GM23338 (cell line): ENCODE results near the gene FRAS1.

Experiments used
- CREB1 ChIP-seq: fragments of 250-450 bp; sonication (Bioruptor Pico); IDR thresholded peaks from 2 replicates; pipeline ENCODE4 v1.5.0; 2020; ENCODE audit warnings: low read depth, mild to moderate bottlenecking, moderate library complexity
- CTCF ChIP-seq, 2 experiments: fragments of 200-600 bp in 1 of 2; sonication (generic) in 1 of 2; conservative IDR thresholded peaks; 2 replicates each; pipeline versions ENCODE4 v1.5.1 to v1.6.1; 2016 to 2017; ENCODE audit warnings: antibody characterized with exemption in 2 of 2, low read depth in 2 of 2, mild to moderate bottlenecking in 2 of 2, moderate library complexity in 1 of 2
- EZH2 ChIP-seq: fragments of 200-600 bp; sonication (generic); IDR thresholded peaks from one replicate; pipeline ENCODE4 v1.8.0; 2017; ENCODE audit warnings: antibody characterized with exemption, mild to moderate bottlenecking, low read depth; ENCODE audit not compliant: unreplicated experiment
- EZH2phosphoT487 ChIP-seq: fragments of 200-600 bp; sonication (generic); IDR thresholded peaks from one replicate; pipeline ENCODE4 v1.8.1; 2018; ENCODE audit warnings: antibody characterized with exemption; ENCODE audit not compliant: unreplicated experiment
- JUNB ChIP-seq: IDR thresholded peaks from one replicate; pipeline ENCODE4 v1.6.1; 2016; ENCODE audit warnings: antibody characterized with exemption; ENCODE audit not compliant: unreplicated experiment
- NANOG ChIP-seq: IDR thresholded peaks from 2 replicates; pipeline ENCODE4 v1.6.1; 2016; ENCODE audit warnings: antibody characterized with exemption, borderline replicate concordance
- POLR2AphosphoS5 ChIP-seq: IDR thresholded peaks from 2 replicates; pipeline ENCODE4 v1.6.1; 2016; ENCODE audit warnings: antibody characterized with exemption, low read depth
- REST ChIP-seq: IDR thresholded peaks from one replicate; pipeline ENCODE4 v1.6.1; 2018; ENCODE audit warnings: antibody characterized with exemption; ENCODE audit not compliant: unreplicated experiment

GRCh38 chr4:78286281-78286680, 229.2 kb downstream of the FRAS1 start:
- TF ChIP-seq CTCF (conservative IDR thresholded peaks at IDR 0.05; ENCODE audit: low read depth in 2 of 2) (no peak), POLR2AphosphoS5 (no peak), REST (no peak), CREB1 (no peak), EZH2phosphoT487 (no peak), EZH2 (no peak), NANOG (no peak), JUNB (no peak)
